Muscle of arm (tissue), 14 donors: Measurements from ENCODE around the gene ADGRA3. TPM values are rescaled to one million over a fixed set of nuclear protein-coding genes. Genes with fewer than 3 reads are reported as not detected.

Experiments used
- DNase-seq: peaks from one replicate; pipeline ENCODE4 v3.0.0-alpha.2; 2013
- long read RNA-seq, 11 donors: transcript quantifications; one replicate each; lab custom pipeline, GENCODE V29; 2026
- polyA plus RNA-seq, 12 donors: library from polyadenylated mRNA; unstranded; fragments of 120-200 nt; gene quantifications; one replicate each; pipeline ENCODE4 v1.2.1, GENCODE V29; 2013; ENCODE audit not compliant: insufficient read length in 12 of 12

The ADGRA3 gene
- polyA plus RNA-seq: 100 to 1,000 TPM in 1 of 12 donors, 10 to 100 TPM in 10, not detected in 1; 48.4 to 110 (median 57.5) TPM
- long read RNA-seq, donor 1, full-length matches to known transcripts: 6 of 6 reads
- long read RNA-seq, donor 1, partial matches to known transcripts: 0 of 6 reads
- long read RNA-seq, donor 1, other reads (novel, unspliced or antisense): 0 of 6 reads
- long read RNA-seq, donor 2, full-length matches to known transcripts: 10 of 10 reads
- long read RNA-seq, donor 2, partial matches to known transcripts: 0 of 10 reads
- long read RNA-seq, donor 2, other reads (novel, unspliced or antisense): 0 of 10 reads
- long read RNA-seq, donor 3, full-length matches to known transcripts: 2 of 2 reads
- long read RNA-seq, donor 3, partial matches to known transcripts: 0 of 2 reads
- long read RNA-seq, donor 3, other reads (novel, unspliced or antisense): 0 of 2 reads
- long read RNA-seq, donor 4: 0 reads
- long read RNA-seq, donor 5, full-length matches to known transcripts: 12 of 12 reads
- long read RNA-seq, donor 5, partial matches to known transcripts: 0 of 12 reads
- long read RNA-seq, donor 5, other reads (novel, unspliced or antisense): 0 of 12 reads
- long read RNA-seq, donor 6, full-length matches to known transcripts: 5 of 5 reads
- long read RNA-seq, donor 6, partial matches to known transcripts: 0 of 5 reads
- long read RNA-seq, donor 6, other reads (novel, unspliced or antisense): 0 of 5 reads
- long read RNA-seq, donor 7, full-length matches to known transcripts: 5 of 11 reads
- long read RNA-seq, donor 7, partial matches to known transcripts: 6 of 11 reads
- long read RNA-seq, donor 7, other reads (novel, unspliced or antisense): 0 of 11 reads
- long read RNA-seq, donor 8, full-length matches to known transcripts: 13 of 13 reads
- long read RNA-seq, donor 8, partial matches to known transcripts: 0 of 13 reads
- long read RNA-seq, donor 8, other reads (novel, unspliced or antisense): 0 of 13 reads
- long read RNA-seq, donor 9, full-length matches to known transcripts: 1 of 1 reads
- long read RNA-seq, donor 9, partial matches to known transcripts: 0 of 1 reads
- long read RNA-seq, donor 9, other reads (novel, unspliced or antisense): 0 of 1 reads
- long read RNA-seq, donor 10, full-length matches to known transcripts: 8 of 8 reads
- long read RNA-seq, donor 10, partial matches to known transcripts: 0 of 8 reads
- long read RNA-seq, donor 10, other reads (novel, unspliced or antisense): 0 of 8 reads
- long read RNA-seq, donor 11, full-length matches to known transcripts: 4 of 4 reads
- long read RNA-seq, donor 11, partial matches to known transcripts: 0 of 4 reads
- long read RNA-seq, donor 11, other reads (novel, unspliced or antisense): 0 of 4 reads

- DNase-seq: peak; percentile 48
Observed at GRCh38 chr4:22515888-22516541, at the start of gene ADGRA3. TSS of gene ADGRA3 (minus strand) at chr4:22516066. CDS start at chr4:22515784, 282 bp downstream.

GRCh38 chr4:22556495-22556894 lies 40.6 kb upstream of the ADGRA3 start:
- no peak for DNase-seq

GRCh38 chr4:22554670-22555069 lies 38.8 kb upstream of the ADGRA3 start:
- DNase-seq: no peak

GRCh38 chr4:22553560-22553959 lies 37.7 kb upstream of the ADGRA3 start:
- DNase-seq: no peak

- DNase-seq: no peak
Observed at GRCh38 chr4:22552812-22553211, 36.9 kb upstream of the ADGRA3 start.

GRCh38 chr4:22551550-22551949 lies 35.7 kb upstream of the ADGRA3 start:
- no peak for DNase-seq

GRCh38 chr4:22546299-22546698 lies 30.4 kb upstream of the ADGRA3 start:
- no peak for DNase-seq

- DNase-seq: no peak
Observed at GRCh38 chr4:22539251-22539650, 23.4 kb upstream of the ADGRA3 start.

GRCh38 chr4:22537864-22538263 lies 22.0 kb upstream of the ADGRA3 start:
- no peak for DNase-seq

GRCh38 chr4:22534374-22534773 lies 18.5 kb upstream of the ADGRA3 start:
- DNase-seq: no peak

GRCh38 chr4:22532896-22533295 lies 17.0 kb upstream of the ADGRA3 start:
- no peak for DNase-seq

- no peak for DNase-seq
Observed at GRCh38 chr4:22532117-22532516, 16.3 kb upstream of the ADGRA3 start.

- DNase-seq: peak; percentile 70
Observed at GRCh38 chr4:22531311-22532019, 15.6 kb upstream of the ADGRA3 start.

- no peak for DNase-seq
Observed at GRCh38 chr4:22524895-22525294, 9.0 kb upstream of the ADGRA3 start.

- DNase-seq: no peak
Observed at GRCh38 chr4:22522706-22523501, 7.0 kb upstream of the ADGRA3 start.

GRCh38 chr4:22522206-22522605 lies 6.3 kb upstream of the ADGRA3 start:
- no peak for DNase-seq

- DNase-seq: no peak
Observed at GRCh38 chr4:22521240-22521639, 5.4 kb upstream of the ADGRA3 start.

- peak; percentile 70 for DNase-seq
Observed at GRCh38 chr4:22515145-22515887, 550 bp downstream of the ADGRA3 start.

GRCh38 chr4:22514481-22514880 lies 1.4 kb downstream of the ADGRA3 start:
- DNase-seq: no peak
